ENCODE results near the gene POLR3G. TPM values are rescaled to one million over a fixed set of nuclear protein-coding genes. Genes with fewer than 3 reads are reported as not detected.

POLR3G gene
- total and polyA plus RNA-seq, 2 of the 13 experiments (the other 11 are each of a cell fraction or from before 2014, with no cell fraction given): 1.2 to 7.3 TPM

DNA sequence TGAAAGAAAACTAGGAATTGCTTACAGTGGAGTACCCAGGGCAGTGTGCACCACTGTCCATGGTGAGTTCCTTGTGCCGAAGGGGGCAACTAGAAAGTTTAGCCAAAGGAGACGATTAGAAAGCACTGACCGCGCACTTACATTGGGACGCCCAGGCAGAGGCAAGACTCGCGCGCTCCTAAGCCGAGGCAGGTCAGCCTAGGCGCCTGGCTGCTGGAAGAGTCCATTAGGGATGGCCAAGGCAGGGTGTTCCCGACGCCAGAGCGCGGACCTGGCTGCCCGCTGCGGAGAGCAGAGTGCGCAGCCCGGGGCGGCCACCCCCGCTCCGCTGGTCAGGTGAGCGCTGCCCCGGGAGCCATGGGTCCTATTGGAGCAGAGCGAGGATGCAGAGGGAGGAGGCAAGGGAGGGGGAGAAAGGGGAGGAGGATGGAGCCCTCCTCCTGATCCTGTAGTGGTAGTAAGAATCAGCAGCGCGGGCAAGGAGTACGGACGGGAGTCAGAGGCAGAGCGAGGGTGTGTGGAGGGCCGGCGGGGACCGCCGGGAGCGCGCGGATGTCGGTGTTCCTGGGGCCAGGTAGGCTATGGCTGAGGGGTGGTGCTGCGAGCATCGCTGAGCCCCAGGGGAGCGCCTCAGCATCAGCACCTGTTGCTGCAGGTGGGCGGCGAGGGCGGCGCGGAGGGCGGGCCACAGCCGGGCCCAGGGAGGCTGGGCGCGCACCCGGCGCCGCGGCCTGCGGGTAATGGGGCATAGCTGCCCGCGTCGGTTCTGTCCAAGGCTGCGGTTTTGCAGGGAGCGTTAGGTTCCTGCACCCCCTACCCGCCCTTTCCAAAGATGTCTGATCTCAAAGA is 83.9 kb downstream of the POLR3G start, which contains the start of gene ADGRV1 (continued):
- TF ChIP-seq NFE2L2 (IDR thresholded peaks at IDR 0.05; ENCODE audit: low read length) (no peak), ZNF354B (CRISPR knock-in tag; IDR thresholded peaks at IDR 0.05) (no peak), NFATC3 (CRISPR knock-in tag; IDR thresholded peaks at IDR 0.05) (no peak), HOXA7 (CRISPR knock-in tag; IDR thresholded peaks at IDR 0.05) (no peak), SNRNP70 (IDR thresholded peaks at IDR 0.05; ENCODE audit: low read depth, low read length) (no peak), ZNF282 (IDR thresholded peaks at IDR 0.05; ENCODE audit: partially characterized antibody) (no peak), ZNF83 (CRISPR knock-in tag; IDR thresholded peaks at IDR 0.05; ENCODE audit: borderline replicate concordance) (no peak), HDAC1 (CRISPR knock-in tag; IDR thresholded peaks at IDR 0.05) (no peak), KLF11 (CRISPR knock-in tag; IDR thresholded peaks at IDR 0.05) (no peak), ZMYM3 (CRISPR knock-in tag; IDR thresholded peaks at IDR 0.05) (no peak), ZNF136 (CRISPR knock-in tag; IDR thresholded peaks at IDR 0.05; ENCODE audit: low read depth) (no peak), ISX (CRISPR knock-in tag; conservative IDR thresholded peaks at IDR 0.05) (no peak), MXD4 (CRISPR knock-in tag; IDR thresholded peaks at IDR 0.05) (no peak), ZNF33A (CRISPR knock-in tag; IDR thresholded peaks at IDR 0.05; ENCODE audit: borderline replicate concordance) (no peak), RORA (CRISPR knock-in tag; IDR thresholded peaks at IDR 0.05) (no peak), EED (CRISPR knock-in tag; IDR thresholded peaks at IDR 0.05) (no peak), ZMYM4 (CRISPR knock-in tag; IDR thresholded peaks at IDR 0.05) (0 out of 2 replicates have a peak, but pooled peaks have one; percentile 16), REL (CRISPR knock-in tag; conservative IDR thresholded peaks at IDR 0.05) (no peak)
- TF ChIP-seq, protein P1, sequence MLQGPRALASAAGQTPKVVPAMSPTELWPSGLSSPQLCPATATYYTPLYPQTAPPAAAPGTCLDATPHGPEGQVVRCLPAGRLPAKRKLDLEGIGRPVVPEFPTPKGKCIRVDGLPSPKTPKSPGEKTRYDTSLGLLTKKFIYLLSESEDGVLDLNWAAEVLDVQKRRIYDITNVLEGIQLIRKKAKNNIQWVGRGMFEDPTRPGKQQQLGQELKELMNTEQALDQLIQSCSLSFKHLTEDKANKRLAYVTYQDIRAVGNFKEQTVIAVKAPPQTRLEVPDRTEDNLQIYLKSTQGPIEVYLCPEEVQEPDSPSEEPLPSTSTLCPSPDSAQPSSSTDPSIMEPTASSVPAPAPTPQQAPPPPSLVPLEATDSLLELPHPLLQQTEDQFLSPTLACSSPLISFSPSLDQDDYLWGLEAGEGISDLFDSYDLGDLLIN (CRISPR knock-in tag; IDR thresholded peaks at IDR 0.05; ENCODE audit: borderline replicate concordance): no peak
- TF ChIP-seq, protein P2, sequence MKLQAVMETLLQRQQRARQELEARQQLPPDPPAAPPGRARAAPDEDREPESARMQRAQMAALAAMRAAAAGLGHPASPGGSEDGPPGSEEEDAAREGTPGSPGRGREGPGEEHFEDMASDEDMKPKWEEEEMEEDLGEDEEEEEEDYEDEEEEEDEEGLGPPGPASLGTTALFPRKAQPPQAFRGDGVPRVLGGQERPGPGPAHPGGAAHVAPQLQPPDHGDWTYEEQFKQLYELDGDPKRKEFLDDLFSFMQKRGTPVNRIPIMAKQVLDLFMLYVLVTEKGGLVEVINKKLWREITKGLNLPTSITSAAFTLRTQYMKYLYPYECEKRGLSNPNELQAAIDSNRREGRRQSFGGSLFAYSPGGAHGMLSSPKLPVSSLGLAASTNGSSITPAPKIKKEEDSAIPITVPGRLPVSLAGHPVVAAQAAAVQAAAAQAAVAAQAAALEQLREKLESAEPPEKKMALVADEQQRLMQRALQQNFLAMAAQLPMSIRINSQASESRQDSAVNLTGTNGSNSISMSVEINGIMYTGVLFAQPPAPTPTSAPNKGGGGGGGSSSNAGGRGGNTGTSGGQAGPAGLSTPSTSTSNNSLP (IDR thresholded peaks at IDR 0.05; ENCODE audit: low read depth, low read length): no peak
- TF ChIP-seq, protein P3, sequence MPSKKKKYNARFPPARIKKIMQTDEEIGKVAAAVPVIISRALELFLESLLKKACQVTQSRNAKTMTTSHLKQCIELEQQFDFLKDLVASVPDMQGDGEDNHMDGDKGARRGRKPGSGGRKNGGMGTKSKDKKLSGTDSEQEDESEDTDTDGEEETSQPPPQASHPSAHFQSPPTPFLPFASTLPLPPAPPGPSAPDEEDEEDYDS (CRISPR knock-in tag; IDR thresholded peaks at IDR 0.05): no peak
- TF ChIP-seq, protein P4, sequence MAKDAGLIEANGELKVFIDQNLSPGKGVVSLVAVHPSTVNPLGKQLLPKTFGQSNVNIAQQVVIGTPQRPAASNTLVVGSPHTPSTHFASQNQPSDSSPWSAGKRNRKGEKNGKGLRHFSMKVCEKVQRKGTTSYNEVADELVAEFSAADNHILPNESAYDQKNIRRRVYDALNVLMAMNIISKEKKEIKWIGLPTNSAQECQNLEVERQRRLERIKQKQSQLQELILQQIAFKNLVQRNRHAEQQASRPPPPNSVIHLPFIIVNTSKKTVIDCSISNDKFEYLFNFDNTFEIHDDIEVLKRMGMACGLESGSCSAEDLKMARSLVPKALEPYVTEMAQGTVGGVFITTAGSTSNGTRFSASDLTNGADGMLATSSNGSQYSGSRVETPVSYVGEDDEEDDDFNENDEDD (CRISPR knock-in tag; IDR thresholded peaks at IDR 0.05; ENCODE audit: borderline replicate concordance): no peak
- TF ChIP-seq, protein P5, sequence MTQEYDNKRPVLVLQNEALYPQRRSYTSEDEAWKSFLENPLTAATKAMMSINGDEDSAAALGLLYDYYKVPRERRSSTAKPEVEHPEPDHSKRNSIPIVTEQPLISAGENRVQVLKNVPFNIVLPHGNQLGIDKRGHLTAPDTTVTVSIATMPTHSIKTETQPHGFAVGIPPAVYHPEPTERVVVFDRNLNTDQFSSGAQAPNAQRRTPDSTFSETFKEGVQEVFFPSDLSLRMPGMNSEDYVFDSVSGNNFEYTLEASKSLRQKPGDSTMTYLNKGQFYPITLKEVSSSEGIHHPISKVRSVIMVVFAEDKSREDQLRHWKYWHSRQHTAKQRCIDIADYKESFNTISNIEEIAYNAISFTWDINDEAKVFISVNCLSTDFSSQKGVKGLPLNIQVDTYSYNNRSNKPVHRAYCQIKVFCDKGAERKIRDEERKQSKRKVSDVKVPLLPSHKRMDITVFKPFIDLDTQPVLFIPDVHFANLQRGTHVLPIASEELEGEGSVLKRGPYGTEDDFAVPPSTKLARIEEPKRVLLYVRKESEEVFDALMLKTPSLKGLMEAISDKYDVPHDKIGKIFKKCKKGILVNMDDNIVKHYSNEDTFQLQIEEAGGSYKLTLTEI (CRISPR knock-in tag; conservative IDR thresholded peaks at IDR 0.05): no peak

Data from HepG2 (cell line).